ENCODE results near the gene AMFR. TPM values are rescaled to one million over a fixed set of nuclear protein-coding genes. Genes with fewer than 3 reads are reported as not detected.

AMFR gene
- total and polyA plus RNA-seq, 10 of the 15 experiments (the other 5 are each of a cell fraction or from before 2014, with no cell fraction given): 8.2 to 67.6 (median 28.1) TPM

GRCh38 chr16:56360117-56361008 lies 65.0 kb downstream of the AMFR start:
- Histone ChIP-seq H3K36me3 (ENCODE audit: control insufficient read depth in 2 of 2, insufficient read depth in 2 of 2, low read length in 1 of 2) (peaks cover 0 to 18% of the 10 kb centered on the region in 2 experiments; a peak in 3 of 4 replicates), H4K20me1 (ENCODE audit: control insufficient read depth, insufficient read depth) (no peaks in the 10 kb centered on the region), H3K4me2 (ENCODE audit: control insufficient read depth, insufficient read depth) (no peak overlapping the region), H2AFZ (ENCODE audit: control insufficient read depth, low read depth, low read length) (no peak overlapping the region), H3K9ac (ENCODE audit: control insufficient read depth, insufficient read depth, low read length) (no peak overlapping the region), H3K79me2 (ENCODE audit: control insufficient read depth, insufficient read depth, low read length) (no peaks in the 10 kb centered on the region), H3K4me3 (no peak overlapping the region), H3K27me3 (replicated peaks in 1 of 2; ENCODE audit: control insufficient read depth in 2 of 2, insufficient read depth in 2 of 2, low read length in 1 of 2) (no peaks in the 10 kb centered on the region), H3K27ac (ENCODE audit: control insufficient read depth, insufficient read depth) (no peak overlapping the region), H3K9me3 (replicated peaks; ENCODE audit: control insufficient read depth, insufficient read depth, low read length) (no peaks in the 10 kb centered on the region), H3K4me1 (ENCODE audit: control insufficient read depth, insufficient read depth, low read length) (peaks cover 12% of the 10 kb centered on the region)
- ChIA-PET SMC1A (ENCODE audit: uncharacterized antibody, unreplicated experiment) (interaction anchor here (1.3 kb wide), 1 partner anchor 313 kb away, joined by 3 read pairs; no protein-coding TSS in a partner anchor), POLR2A (no interaction called here), CTCF (interaction anchor here (0.6 to 0.7 kb wide), 2 partner anchors 157 to 360 kb away, joined by 3 read pairs; no protein-coding TSS in a partner anchor), RAD21 (ENCODE audit: unreplicated experiment) (no interaction called here)
- in situ Hi-C loops (cut with MboI) (no loop called here), intact Hi-C loops (cut with micrococcal nuclease; ENCODE audit: unreplicated experiment) (no loop called here)
- no peak for DNase-seq (ENCODE audit: low read depth, low spot score)
- no peak for FAIRE-seq
- ATAC-seq: no peak
- WGBS (ENCODE audit: insufficient coverage, insufficient replicate concordance, low lambda C conversion rate, missing lambda C conversion rate): 97% methylated on average over 15 of the region's 15 CpGs
- TF ChIP-seq POLR2A (IDR thresholded peaks at IDR 0.05; ENCODE audit: low read depth, low read length) (0 out of 2 replicates have a peak, but pooled peaks have one; percentile 31), RELB (IDR thresholded peaks at IDR 0.05; ENCODE audit: low read depth) (no peak)
- BruUV-seq (replicated peaks): no TSS peak

- POLR2A ChIA-PET: no interaction called here
- Histone ChIP-seq H3K27ac (ENCODE audit: control insufficient read depth, insufficient read depth) (no peak overlapping the region), H3K9me3 (replicated peaks; ENCODE audit: control insufficient read depth, insufficient read depth, low read length) (no peaks in the 10 kb centered on the region), H3K79me2 (ENCODE audit: control insufficient read depth, insufficient read depth, low read length) (no peaks in the 10 kb centered on the region), H3K4me1 (ENCODE audit: control insufficient read depth, insufficient read depth, low read length) (peaks cover 12% of the 10 kb centered on the region), H2AFZ (ENCODE audit: control insufficient read depth, low read depth, low read length) (no peak overlapping the region; the same call in 1 of the 2 replicates), H3K27me3 (replicated peaks in 1 of 2; ENCODE audit: control insufficient read depth in 2 of 2, insufficient read depth in 2 of 2, low read length in 1 of 2) (no peaks in the 10 kb centered on the region), H3K36me3 (ENCODE audit: control insufficient read depth in 2 of 2, insufficient read depth in 2 of 2, low read length in 1 of 2) (peaks cover 0 to 6% of the 10 kb centered on the region in 2 experiments; a peak in 3 of 4 replicates), H3K9ac (ENCODE audit: control insufficient read depth, insufficient read depth, low read length) (no peak overlapping the region), H3K4me2 (ENCODE audit: control insufficient read depth, insufficient read depth) (peak overlapping the region; percentile 90), H4K20me1 (ENCODE audit: control insufficient read depth, insufficient read depth) (no peaks in the 10 kb centered on the region), H3K4me3 (no peak overlapping the region)
- BruUV-seq (replicated peaks): no TSS peak
- in situ Hi-C loops (cut with MboI): no loop called here
- 56% methylated on average over 13 of the region's 13 CpGs for WGBS (ENCODE audit: insufficient coverage, insufficient replicate concordance, low lambda C conversion rate, missing lambda C conversion rate)
- ATAC-seq: 0 out of 3 replicates have a peak, but pooled peaks have one; percentile 4
- SMC1A ChIA-PET (ENCODE audit: uncharacterized antibody, unreplicated experiment): interaction anchor here (1.5 to 1.6 kb wide), 2 partner anchors 64 to 344 kb away, joined by 3 to 4 read pairs; no protein-coding TSS in a partner anchor
- DNase-seq (ENCODE audit: low read depth, low spot score): no peak
- TF ChIP-seq CTCF (IDR thresholded peaks at IDR 0.05 in 2 of 3, conservative IDR thresholded peaks at IDR 0.05 in 1 of 3; ENCODE audit: control insufficient read depth in 2 of 3, extremely low read depth in 1 of 3, insufficient read depth in 1 of 3, low read depth in 3 of 3, low read length in 3 of 3) (peak in 1 of 3 experiments; percentile 24; a peak in 1 of 6 replicates), MXI1 (IDR thresholded peaks at IDR 0.05; ENCODE audit: low read depth, low read length) (no peak), SPI1 (IDR thresholded peaks at IDR 0.05; ENCODE audit: borderline replicate concordance, insufficient read depth, low read depth, low read length) (0 out of 2 replicates have a peak, but pooled peaks have one; percentile 2), RELB (IDR thresholded peaks at IDR 0.05; ENCODE audit: low read depth) (no peak)
- intact Hi-C loops (cut with micrococcal nuclease; ENCODE audit: unreplicated experiment): no loop called here
- FAIRE-seq: no peak
- CTCF ChIA-PET: interaction anchor here (2.1 to 3.5 kb wide), 3 partner anchors 10 to 344 kb away, joined by 12 to 32 read pairs (median 18); no protein-coding TSS in a partner anchor
- RAD21 ChIA-PET (ENCODE audit: unreplicated experiment): no interaction called here
Measured at GRCh38 chr16:56357765-56358322, 67.5 kb downstream of the AMFR start.

Data from GM12878 (cell line).